NCI-H446 treated with DMSO at 0.1 percent for 48 hours (cell line): ENCODE measurements around the gene BCLAF1.

Source experiments
- DNase-seq: peaks from one replicate; lab custom pipeline; 2025; lab: John Stamatoyannopoulos, UW

The BCLAF1 gene

GRCh38 chr6:136289579-136290409, at the start of gene BCLAF1:
Gene BCLAF1, minus strand, starts transcription at chr6:136289846. Its CDS starts 9,980 bp downstream, at chr6:136279866.
- DNase-seq: peak; percentile 98

DNA sequence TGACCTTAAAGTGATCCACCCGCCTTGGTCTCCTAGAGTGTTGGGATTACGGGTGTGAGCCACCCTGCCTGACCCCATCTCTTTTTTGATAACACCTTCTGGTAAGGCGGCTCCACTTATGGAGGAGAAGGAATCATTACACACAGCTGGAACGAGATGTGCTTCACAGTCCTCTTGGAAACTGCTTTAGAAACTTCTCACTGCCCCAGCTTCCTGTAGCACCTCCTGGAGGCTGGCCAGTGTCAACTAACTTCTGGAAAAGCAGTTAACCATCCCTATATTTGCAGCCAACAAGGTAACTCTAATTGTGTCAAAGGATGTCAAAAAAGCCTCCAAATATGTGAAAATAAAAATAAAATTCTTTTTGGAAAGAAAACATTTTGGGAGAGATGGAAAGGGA, 48.8 kb upstream of the BCLAF1 start:
- no peak for DNase-seq

DNA sequence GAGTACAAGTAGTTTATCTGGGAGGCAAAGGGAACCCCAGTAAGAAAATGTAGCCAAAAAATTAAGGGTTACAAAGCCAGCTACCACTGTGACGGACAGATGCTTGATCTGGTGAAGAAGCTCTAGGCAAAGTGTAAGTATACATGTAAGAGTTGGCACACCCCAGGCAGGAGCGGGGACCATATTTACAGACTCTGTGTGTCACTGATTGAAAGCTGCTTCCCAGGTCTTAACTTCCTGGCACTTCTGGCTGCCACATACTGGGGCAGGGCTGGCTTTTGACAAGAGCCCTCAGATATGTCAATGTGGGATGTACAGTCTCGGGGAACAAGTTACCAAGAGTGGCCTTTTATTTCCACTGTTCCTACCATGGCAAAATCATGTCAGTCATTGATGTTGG, 48.0 kb upstream of the BCLAF1 start:
- DNase-seq: no peak

DNA sequence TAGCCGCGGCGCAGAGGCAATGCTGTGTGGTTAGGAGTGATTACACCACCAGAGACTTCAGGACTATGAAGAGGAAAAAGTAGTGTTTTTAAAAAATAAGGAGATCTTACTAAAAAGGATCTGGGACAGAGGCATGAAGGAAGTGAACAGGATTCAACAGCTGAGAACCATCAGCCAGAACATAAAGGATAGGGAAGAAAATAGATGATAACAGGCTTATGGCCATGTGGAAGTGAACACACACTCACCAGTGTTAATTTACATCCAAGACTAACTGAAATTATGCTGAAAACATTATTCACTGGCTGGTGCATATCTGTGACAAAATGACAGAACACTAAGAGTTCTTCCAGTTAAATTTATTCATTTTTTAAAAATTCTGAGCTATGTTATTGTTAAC, 47.5 kb upstream of the BCLAF1 start:
- DNase-seq: no peak

DNA sequence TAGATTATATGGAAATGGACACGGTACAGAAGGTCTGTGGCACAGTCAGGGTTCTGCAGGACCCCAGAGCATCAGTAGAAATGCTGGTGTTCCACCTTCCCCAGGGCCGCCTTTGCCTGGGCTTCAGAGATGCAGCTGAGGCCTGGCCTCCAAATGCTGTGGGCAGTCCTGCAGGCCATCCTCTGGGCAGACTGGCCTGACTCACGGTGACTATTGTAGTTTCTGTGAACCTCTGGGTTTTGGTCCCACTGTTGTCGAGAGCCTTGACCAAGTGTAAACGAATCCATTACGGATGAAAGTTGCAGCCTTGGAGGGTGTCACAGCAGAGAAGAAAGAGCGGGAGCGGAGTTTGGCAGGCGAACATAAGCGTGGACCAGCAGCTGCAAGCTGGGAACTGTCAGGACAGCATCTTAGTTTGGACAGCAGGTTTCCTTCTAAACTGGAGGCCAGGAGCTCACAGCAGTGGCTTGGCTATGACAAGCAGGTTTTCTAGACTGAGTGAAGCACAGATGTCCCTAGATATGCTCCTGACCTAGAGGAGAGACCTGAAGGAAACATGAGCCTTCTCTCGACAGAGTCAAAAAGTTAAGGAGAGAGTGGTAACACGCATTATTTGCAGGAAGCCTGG, 46.2 kb upstream of the BCLAF1 start:
- no peak for DNase-seq

- DNase-seq: no peak
Observed at GRCh38 chr6:136334853-136335252, 45.2 kb upstream of the BCLAF1 start.

- DNase-seq: no peak
Observed at GRCh38 chr6:136334465-136334846, 44.8 kb upstream of the BCLAF1 start.

DNA sequence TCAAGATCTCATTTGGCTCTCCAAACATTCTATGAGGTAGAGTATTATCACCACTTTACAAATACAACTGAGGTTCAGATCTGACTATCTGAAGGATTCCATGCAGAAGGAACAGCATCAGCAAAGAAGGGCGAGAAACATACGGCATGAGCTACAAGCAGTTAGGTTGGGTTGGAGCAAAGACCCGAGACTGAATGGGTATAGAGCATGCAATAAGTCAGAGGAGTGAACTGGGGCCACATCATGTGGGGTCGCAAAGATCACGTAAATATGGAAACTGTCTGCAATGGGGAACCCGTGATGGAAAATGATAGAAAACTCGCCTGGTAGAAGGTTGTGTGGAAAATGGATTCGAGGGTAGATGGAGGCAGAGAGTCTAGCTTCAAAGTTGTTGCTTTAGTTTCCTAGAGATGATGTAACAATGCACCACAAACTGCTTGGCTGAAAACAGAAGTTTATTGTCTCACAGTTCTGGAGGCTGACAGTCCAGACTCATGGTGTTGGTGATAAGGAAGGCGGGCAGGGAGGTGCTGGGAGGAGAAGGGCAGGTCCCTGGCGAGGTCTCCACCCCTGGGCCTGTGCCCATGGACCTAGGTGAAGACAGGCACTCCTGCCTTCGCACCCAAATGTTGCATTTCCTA, 44.3 kb upstream of the BCLAF1 start:
- no peak for DNase-seq

DNA sequence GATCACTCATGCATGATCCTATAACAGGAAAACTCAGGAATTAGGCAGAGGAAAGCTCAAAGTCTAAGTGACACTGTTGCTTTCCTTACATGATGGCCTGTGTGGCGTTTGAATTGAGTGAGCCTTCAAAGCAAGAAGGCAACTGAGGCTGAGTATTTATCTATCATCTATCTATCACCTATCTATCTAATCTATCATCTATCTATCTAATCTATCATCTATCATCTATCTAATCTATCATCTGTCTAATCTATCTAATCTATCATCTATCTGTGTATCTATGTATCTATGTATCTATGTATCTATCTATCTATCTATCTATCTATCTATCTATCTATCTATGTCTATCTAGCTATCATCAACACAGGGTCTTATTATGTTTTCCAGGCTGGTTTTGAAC, 41.8 kb upstream of the BCLAF1 start:
- no peak for DNase-seq

- no peak for DNase-seq
Observed at GRCh38 chr6:136330634-136331033, 41.0 kb upstream of the BCLAF1 start.

DNA sequence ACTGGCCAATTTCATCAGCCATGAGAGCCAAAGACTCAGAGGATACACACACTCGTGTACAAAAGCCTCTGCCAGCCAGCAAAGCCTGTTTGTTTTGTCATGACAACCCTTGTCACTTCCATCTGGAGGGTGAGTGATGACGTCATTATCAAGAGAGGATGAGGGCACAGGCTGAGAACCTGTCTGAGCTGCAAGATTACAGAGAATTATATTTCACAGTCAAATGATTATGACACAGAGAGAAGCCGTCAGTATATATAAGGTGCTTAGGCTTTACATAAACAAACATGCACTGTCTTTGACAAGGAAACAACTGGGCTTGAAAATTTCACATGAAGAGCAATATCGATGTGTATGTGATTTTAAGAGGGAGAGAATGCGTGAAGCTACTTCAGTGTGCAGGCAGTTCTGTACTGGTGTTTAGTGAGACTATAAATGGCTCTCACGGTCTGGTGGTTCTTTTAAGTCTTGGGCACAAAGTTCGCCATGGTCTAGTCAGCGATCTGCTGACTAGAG, 36.5 kb upstream of the BCLAF1 start:
- peak; percentile 40 for DNase-seq

DNA sequence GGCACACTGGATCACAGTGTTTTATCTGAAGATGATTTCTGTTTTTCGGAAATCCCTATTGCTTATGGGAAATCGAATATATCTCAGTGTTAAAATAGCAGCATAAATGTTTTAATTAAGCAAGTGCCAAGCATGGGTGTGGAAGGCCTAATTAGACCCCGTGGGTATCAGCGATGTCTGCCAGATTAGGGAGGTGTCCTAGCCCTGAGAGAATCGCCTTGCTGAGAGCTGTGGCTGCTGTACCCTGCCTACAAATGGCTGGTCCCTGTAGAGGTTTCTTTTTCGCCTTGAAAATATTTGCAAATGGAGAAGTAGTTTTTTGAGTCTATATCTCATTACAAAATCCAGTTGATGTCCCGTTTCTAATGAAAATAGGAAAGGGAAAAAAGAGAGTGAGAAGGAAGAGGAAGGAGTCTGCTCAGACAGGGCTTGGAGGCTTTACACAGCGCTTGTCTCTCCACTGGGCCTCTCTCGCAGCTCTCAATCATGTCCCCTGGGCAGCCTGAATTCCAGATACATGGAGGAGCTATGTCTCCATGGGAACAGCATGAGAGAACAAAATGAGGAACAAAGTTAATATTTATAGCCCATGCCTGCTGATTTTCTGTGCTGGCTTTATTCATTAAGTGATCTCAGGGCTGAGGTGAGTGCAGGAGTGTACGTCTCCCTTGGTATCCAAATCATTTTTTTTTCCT, 35.2 kb upstream of the BCLAF1 start:
- no peak for DNase-seq

- DNase-seq: no peak
Observed at GRCh38 chr6:136323431-136324112, 33.9 kb upstream of the BCLAF1 start.

- no peak for DNase-seq
Observed at GRCh38 chr6:136319732-136320131, 30.1 kb upstream of the BCLAF1 start.

DNA sequence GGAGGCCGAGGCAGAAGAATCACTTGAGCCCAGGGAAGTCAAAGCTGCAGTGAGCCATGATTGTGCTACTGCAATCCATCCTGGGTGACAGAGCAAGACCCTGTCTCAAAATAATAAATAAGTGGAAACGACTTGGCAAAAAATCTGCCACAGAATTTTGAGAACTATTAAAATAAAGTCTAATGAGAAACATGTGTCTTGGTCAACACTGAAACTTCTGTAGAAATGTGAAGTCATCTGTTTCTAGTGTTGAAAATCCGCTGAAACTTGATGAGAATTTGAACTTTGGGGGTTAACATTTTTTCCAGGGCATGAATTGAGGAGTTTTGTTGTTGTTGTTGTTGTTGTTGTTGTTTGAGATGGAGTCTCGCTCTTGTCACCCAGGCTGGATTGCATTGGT, 29.0 kb upstream of the BCLAF1 start:
- DNase-seq: no peak

GRCh38 chr6:136317971-136318370, 28.3 kb upstream of the BCLAF1 start:
- DNase-seq: no peak

GRCh38 chr6:136317021-136317694, 27.5 kb upstream of the BCLAF1 start:
- DNase-seq: peak; percentile 50

DNA sequence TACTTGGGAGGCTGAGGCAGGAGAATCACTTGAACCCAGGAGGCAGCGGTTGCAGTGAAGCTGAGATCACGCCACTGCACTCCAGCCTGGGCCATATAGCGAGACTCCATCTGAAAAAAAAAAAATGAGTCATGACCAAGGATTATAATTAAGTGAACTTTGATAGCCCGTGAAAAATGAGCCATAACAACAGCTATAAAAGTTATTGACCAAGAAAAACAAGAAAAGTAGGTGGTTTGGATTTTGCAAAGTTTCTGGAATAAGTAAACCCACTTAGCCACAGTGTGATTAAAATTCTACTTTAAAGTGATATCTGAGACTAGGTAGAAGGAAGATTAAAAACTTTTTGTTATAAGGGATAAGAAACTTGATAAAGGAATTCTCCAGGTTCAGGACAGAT, 25.9 kb upstream of the BCLAF1 start:
- DNase-seq: no peak

DNA sequence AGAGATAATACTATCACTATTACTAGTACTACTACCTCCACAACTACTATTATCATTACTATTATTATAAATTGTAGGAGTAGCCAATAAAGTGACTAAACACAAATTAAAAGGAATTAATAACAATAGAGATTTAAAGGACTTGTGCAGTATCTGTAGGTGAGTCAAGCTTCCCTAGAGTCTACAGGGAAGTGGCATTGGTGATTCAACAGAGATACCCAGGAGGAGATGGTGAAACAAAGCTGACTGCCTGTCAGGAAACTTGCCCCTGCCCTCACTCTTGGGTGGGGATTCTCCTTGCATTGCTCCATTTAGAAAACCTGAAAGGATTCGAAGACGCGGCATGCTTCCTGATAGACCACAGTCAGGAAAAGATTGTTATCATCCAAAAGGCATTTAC, 23.3 kb upstream of the BCLAF1 start:
- DNase-seq: no peak

DNA sequence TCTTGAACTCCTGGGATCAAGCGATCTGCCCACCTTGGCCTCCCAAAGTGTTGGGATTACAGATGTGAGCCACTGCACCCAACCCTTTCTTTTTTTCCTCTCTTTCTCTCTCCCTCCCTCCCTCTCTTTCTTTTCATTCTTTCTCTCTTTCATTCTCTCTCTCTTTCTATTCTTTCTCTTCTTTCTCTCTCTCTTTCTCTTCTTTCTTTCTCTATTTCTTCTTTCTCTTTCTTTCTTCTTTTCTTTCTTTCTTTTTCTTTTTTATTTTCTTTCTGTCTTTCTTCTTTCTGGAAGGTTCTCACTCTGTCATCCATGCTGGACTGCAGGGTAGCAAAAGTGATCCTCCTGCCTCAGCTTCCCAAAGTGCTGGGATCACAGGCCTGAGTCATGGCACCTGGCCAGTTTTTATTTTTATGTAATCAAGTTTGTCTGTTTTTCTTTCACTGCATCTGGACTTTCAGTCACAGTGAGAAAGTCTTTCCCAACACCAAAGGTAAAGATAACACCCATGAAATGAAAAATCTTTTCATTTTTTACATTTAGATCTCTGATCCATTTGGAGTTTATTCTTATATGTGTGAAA, 20.2 kb upstream of the BCLAF1 start:
- DNase-seq: no peak

DNA sequence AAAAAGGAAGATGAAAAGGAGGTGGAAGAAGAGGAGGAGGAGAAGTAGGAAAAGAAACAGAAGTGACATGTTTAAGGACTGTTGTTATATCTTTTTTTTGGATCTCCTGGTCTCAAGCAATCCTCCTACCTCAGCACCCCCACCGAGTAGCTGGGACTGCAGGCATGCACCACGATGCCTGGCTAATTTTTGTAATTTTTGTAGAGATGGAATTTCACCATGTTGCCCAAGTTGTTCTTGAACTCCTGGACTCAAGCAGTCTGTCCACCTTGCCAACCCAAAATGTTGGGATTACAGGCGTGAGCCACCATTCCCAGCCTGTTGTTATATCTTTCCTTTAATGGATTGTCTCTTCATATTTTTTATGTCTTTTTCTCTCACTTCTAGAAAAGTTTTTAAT, 19.5 kb upstream of the BCLAF1 start:
- DNase-seq: no peak
